Measurements from ENCODE around the gene TCTA.

TCTA gene

DNA sequence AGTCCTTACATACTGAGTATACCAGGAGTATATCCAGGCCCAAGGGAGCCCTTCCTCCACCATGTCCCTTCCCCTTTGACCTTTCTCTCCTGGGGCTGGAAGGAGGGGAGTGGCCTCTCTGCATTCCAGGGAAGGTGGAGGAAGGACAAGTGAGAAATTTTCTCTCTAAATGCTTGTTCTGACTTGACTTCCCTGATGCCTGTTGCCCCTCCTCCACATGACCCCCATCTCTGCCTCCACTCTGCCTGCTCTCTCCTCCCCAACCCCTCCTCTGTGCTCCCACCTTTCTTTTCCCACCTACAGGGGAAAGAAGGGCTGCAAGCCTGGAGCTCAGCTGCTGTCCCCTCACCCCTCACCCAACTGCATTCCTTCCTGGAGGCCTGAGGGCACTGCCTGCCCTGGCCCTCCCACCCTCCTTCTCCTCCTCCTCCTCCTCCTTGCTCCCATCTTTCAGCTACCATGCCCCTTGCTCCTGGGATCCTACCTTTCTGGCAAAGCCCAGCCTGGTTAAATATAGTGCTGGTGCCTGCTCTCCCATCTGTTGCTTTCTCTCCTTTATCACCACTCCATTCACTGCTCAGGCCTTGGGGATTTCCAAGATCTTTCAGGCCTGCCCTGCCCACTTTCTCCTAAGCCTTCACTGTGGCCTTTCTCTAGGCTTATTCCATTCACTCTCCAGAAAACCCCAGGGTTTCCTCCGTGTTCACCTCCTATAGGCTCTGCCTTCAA, 49.4 kb downstream of the TCTA start:
- no peak for DNase-seq

DNA sequence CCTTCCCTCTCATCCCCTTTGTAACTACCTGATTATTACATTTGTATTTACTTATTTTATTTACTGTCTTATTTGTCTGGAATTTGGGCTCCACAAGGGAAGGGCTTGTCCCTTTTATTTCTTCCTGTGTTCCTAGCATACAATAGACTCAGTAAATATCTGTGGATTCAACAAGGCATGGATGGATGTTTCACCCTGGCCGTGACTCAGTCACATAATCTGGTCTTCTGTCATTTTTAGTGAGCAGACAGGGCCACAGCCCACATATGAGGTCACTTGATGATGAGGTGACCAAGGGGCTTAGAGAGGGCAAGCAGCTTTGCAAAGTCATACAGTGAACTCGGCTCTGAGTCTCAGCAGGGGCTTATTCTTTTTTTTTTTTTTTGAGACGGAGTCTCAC, 50.0 kb downstream of the TCTA start:
- DNase-seq: no peak

DNA sequence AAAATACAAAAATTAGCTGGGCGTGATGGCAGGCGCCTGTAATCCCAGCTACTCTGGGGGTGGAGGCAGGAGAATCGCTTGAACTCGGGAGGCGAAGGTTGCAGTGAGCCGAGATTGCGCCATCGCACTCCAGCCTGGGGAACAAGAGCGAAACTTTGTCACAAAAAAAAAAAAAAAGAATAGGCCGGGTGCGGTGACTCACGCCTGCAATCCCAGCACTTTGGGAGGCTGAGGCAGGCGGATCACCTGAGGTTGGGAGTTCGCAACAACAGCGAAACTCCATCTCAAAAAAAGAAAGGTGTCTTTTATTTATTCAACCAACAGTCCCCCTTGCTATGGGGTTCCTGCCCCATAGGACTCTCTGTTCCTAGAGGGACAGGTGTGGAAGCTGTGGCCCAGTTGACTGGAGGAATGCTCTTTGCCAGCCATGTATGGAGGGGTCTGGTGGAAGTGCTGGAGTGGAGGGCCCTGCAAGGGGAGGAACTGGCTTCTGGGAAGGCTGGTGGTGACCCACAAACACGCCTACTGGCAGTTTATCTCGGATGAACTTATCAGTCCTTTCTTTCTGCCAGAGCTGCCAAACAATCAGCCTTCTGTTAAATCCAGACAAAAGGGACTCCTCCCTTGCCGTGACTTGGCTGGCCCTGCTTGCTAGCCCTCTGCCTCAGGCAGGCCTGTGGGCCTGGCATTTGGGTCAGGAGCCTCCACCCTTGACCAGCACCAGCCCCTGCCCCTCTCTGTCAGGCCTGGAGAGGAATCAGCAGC, 53.2 kb downstream of the TCTA start:
- DNase-seq: peak; percentile 26
